OCI-LY1 (cell line): ENCODE measurements around the gene RHBG.
A peak's percentile ranks its signal among the peaks of the same experiment; 100 is the strongest.
"Not testable (repeated sequence)": the region's sequence is repeated elsewhere in the genome, so short reads cannot be mapped to it uniquely, and the experiment has no call there.

ENCODE experiments used
- H2AFZ ChIP-seq: fragments of 200-600 bp; sonication (generic), shearing (Covaris generic); 2 replicates; pipeline ENCODE4 v1.6.0; 2014; ENCODE audit warnings: antibody characterized with exemption, mild to moderate bottlenecking, low read length
- H3F3A ChIP-seq: fragments of 200-600 bp; sonication (generic), shearing (Covaris generic); 2 replicates; pipeline ENCODE4 v1.6.0; 2014; ENCODE audit warnings: mild to moderate bottlenecking, antibody characterized with exemption, low read length, moderate library complexity; ENCODE audit not compliant: insufficient read depth
- H3K27ac ChIP-seq: fragments of 200-600 bp; sonication (generic); 2 replicates; pipeline ENCODE4 v1.5.1; 2014; ENCODE audit warnings: low read length, mixed run types, mild to moderate bottlenecking, low read depth; ENCODE audit not compliant: poor library complexity, severe bottlenecking
- H3K27me3 ChIP-seq: fragments of 200-600 bp; sonication (generic); 2 replicates; pipeline ENCODE4 v1.6.0; 2014; ENCODE audit warnings: antibody characterized with exemption, mild to moderate bottlenecking, low read length, moderate library complexity; ENCODE audit not compliant: insufficient read depth
- H3K36me3 ChIP-seq: fragments of 200-600 bp; sonication (generic); 2 replicates; pipeline ENCODE4 v1.6.1; 2014; ENCODE audit warnings: mild to moderate bottlenecking, antibody characterized with exemption, low read length, moderate library complexity, mixed read lengths; ENCODE audit not compliant: insufficient read depth
- H3K4me1 ChIP-seq: fragments of 200-600 bp; sonication (generic); 2 replicates; pipeline ENCODE4 v1.5.1; 2014; ENCODE audit warnings: mild to moderate bottlenecking, low read length, moderate library complexity; ENCODE audit not compliant: insufficient read depth, severe bottlenecking
- H3K4me2 ChIP-seq: fragments of 200-600 bp; sonication (generic), shearing (Covaris generic); 2 replicates; pipeline ENCODE4 v1.6.1; 2014; ENCODE audit warnings: low read length
- H3K4me3 ChIP-seq: fragments of 200-600 bp; sonication (generic); 2 replicates; pipeline ENCODE4 v1.5.1; 2014; ENCODE audit warnings: low read length, low read depth, mild to moderate bottlenecking, mixed read lengths; ENCODE audit not compliant: poor library complexity, severe bottlenecking
- H3K79me2 ChIP-seq: fragments of 200-600 bp; shearing (Covaris generic); 2 replicates; pipeline ENCODE4 v1.6.1; 2016; ENCODE audit warnings: mixed run types, low read length, mixed read lengths; ENCODE audit not compliant: insufficient read depth
- H3K9ac ChIP-seq: fragments of 200-600 bp; sonication (generic), shearing (Covaris generic); 2 replicates; pipeline ENCODE4 v1.6.1; 2014; ENCODE audit warnings: mild to moderate bottlenecking, low read length, mixed read lengths
- H3K9me2 ChIP-seq: fragments of 200-600 bp; sonication (generic), shearing (Covaris generic); 2 replicates; pipeline ENCODE4 v1.6.1; 2014; ENCODE audit warnings: low read depth, mild to moderate bottlenecking, low read length, mixed read lengths
- H3K9me3 ChIP-seq: fragments of 200-600 bp; shearing (Covaris generic); 2 replicates; pipeline ENCODE4 v1.6.1; 2014; ENCODE audit warnings: low read length, mixed read lengths
- H4K20me1 ChIP-seq: fragments of 200-600 bp; sonication (generic), shearing (Covaris generic); 2 replicates; pipeline ENCODE4 v1.6.0; 2016; ENCODE audit warnings: mild to moderate bottlenecking, low read length; ENCODE audit not compliant: insufficient read depth
- CTCF ChIP-seq: fragments of 200-600 bp; sonication (generic), shearing (Covaris generic); IDR thresholded peaks from 2 replicates; pipeline ENCODE4 v1.5.1; 2017; ENCODE audit warnings: mild to moderate bottlenecking, antibody characterized with exemption, low read length, moderate library complexity, mixed read lengths
- EZH2 ChIP-seq: fragments of 200-600 bp; sonication (generic), shearing (Covaris generic); IDR thresholded peaks from 2 replicates; pipeline ENCODE4 v1.8.0; 2017; ENCODE audit warnings: borderline replicate concordance, mixed run types, mild to moderate bottlenecking, antibody characterized with exemption, low read length, moderate library complexity, mixed read lengths

The RHBG gene

GRCh38 chr1:156338180-156338976 is 30.6 kb upstream of the RHBG start, which contains the start of the genes CCT3 and TSACC:
Gene CCT3 (minus strand): TSS chr1:156338292. CDS start chr1:156338184, 108 bp downstream.
Gene TSACC (plus strand): TSS chr1:156338526. CDS start chr1:156339758, 1,232 bp downstream.
- TF ChIP-seq EZH2, result no peak
- no peak for TF ChIP-seq CTCF

GRCh38 chr1:156342166-156342955 is 26.6 kb upstream of the RHBG start:
- Histone ChIP-seq H2AFZ (no peak overlapping the region), H3K9ac (no peak overlapping the region), H3F3A (no peaks in the 10 kb centered on the region), H3K27me3 (0 out of 2 replicates have a peak, but pooled peaks cover 14% of the 10 kb centered on the region), H3K4me1 (no peaks in the 10 kb centered on the region), H3K9me2 (no peaks in the 10 kb centered on the region), H3K79me2 (peaks cover 6% of the 10 kb centered on the region), H3K27ac (no peak overlapping the region), H3K36me3 (peaks cover 2% of the 10 kb centered on the region; the same call in 1 of the 2 replicates), H3K9me3 (no peaks in the 10 kb centered on the region), H3K4me3 (no peak overlapping the region), H4K20me1 (no peaks in the 10 kb centered on the region), H3K4me2 (no peak overlapping the region)
- TF ChIP-seq EZH2 (no peak), CTCF (no peak)

More at GRCh38 chr1:156338180-156338976, 30.6 kb upstream of the RHBG start, which contains the start of the genes CCT3 and TSACC:
- no peak within 1 kb of the TSS for H2AFZ ChIP-seq
- no peaks in the 10 kb centered on the region for H3K9me2 ChIP-seq
- H3K79me2 ChIP-seq, result peaks cover 32% of the 10 kb centered on the region
- no peaks in the 10 kb centered on the region for H3K9me3 ChIP-seq
- no peaks in the 10 kb centered on the region for H3K27me3 ChIP-seq
- H4K20me1 ChIP-seq, result no peaks in the 10 kb centered on the region
- peaks cover 41% of the 10 kb centered on the region for H3K36me3 ChIP-seq
- H3K4me2 ChIP-seq, result peak within 1 kb of the TSS; percentile 93
- H3K4me3 ChIP-seq, result peak within 1 kb of the TSS; percentile 97
- H3F3A ChIP-seq, result no peaks in the 10 kb centered on the region
- H3K9ac ChIP-seq, result peak within 1 kb of the TSS; percentile 79
- peaks cover 17% of the 10 kb centered on the region for H3K4me1 ChIP-seq
- H3K27ac ChIP-seq, result peak within 1 kb of the TSS; percentile 91

GRCh38 chr1:156344409-156344808 is 24.6 kb upstream of the RHBG start:
- TF ChIP-seq CTCF (no peak), EZH2 (no peak)
- H3K4me2 ChIP-seq, result no peak overlapping the region
- H3K27ac ChIP-seq, result no peak overlapping the region

GRCh38 chr1:156346035-156346434 is 23.0 kb upstream of the RHBG start:
- not testable (repeated sequence) for H3K9me2 ChIP-seq, H2AFZ ChIP-seq, H3K79me2 ChIP-seq, H3K27ac ChIP-seq, H3F3A ChIP-seq, H3K36me3 ChIP-seq, H3K9me3 ChIP-seq, H3K4me2 ChIP-seq, H3K4me3 ChIP-seq, H4K20me1 ChIP-seq, H3K4me1 ChIP-seq, H3K9ac ChIP-seq
- 0 out of 2 replicates have a peak, but pooled peaks cover 14% of the 10 kb centered on the region for H3K27me3 ChIP-seq

More at GRCh38 chr1:156344409-156344808, 24.6 kb upstream of the RHBG start:
- 0 out of 2 replicates have a peak, but pooled peaks cover 14% of the 10 kb centered on the region for H3K27me3 ChIP-seq
- H3K36me3 ChIP-seq, result no peaks in the 10 kb centered on the region
- no peaks in the 10 kb centered on the region for H3F3A ChIP-seq
- no peaks in the 10 kb centered on the region for H4K20me1 ChIP-seq
- no peaks in the 10 kb centered on the region for H3K9me2 ChIP-seq
- no peak overlapping the region for H2AFZ ChIP-seq
- H3K9me3 ChIP-seq, result no peaks in the 10 kb centered on the region
- no peak overlapping the region for H3K9ac ChIP-seq
- H3K4me1 ChIP-seq, result no peaks in the 10 kb centered on the region
- H3K4me3 ChIP-seq, result no peak overlapping the region
- no peaks in the 10 kb centered on the region for H3K79me2 ChIP-seq
